Upper lobe of left lung (tissue), 4 donors: ENCODE measurements around the gene SCGB3A2.
"Not testable (repeated sequence)": the region's sequence is repeated elsewhere in the genome, so short reads cannot be mapped to it uniquely, and the experiment has no call there.

Source experiments
- CTCF ChIP-seq, 6 experiments: fragments of 450-650 bp in 4 of 6; fragments of 200-600 bp in 2 of 6; sonication (generic) in 2 of 6; IDR thresholded peaks; one replicate each; pipeline ENCODE4 v1.5.1; 2016 to 2019; ENCODE audit warnings: antibody characterized with exemption in 6 of 6
- POLR2A ChIP-seq, 4 donors: fragments of 450-650 bp; IDR thresholded peaks; one replicate each; pipeline ENCODE4 v1.5.1; 2016 to 2017; ENCODE audit warnings: antibody characterized with exemption in 4 of 4, mild to moderate bottlenecking in 2 of 4
- POLR2AphosphoS5 ChIP-seq, 2 donors: sonication (generic); formaldehyde crosslinking; IDR thresholded peaks; one replicate each; pipeline ENCODE4 v1.5.1; 2017; ENCODE audit warnings: antibody characterized with exemption in 2 of 2

DNA sequence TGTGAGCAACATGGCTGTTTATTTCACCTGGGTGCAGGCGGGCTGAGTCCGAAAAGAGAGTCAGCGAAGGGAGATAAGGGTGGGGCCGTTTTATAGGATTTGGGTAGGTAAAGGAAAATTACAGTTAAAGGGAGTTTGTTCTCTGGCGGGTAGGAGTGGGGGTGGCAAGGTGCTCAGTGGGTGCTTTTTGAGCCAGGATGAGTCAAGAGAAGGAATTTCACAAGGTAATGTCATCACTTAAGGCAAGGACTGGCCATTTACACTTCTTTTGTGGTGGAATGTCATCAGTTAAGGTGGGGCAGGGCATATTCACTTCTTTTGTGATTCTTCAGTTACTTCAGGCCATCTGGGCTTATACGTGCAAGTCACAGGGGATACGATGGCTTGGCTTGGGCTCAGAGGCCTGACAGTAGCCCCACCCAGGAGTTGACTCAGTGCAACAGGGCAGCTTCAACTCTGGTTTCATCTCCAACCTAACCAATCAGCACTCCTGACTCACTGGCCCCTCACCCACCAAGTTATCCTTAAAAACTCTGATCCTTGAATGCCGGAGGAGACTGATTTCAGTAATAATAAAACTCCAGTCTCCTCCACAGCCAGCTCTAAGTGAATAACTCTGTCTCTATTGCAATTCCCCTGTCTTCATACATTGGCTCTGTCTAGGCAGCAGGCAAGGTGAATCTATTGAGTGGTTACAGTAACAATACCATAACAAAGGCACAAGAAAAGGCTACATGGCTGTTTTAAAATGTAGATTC, 4.2 kb upstream of the SCGB3A2 start:
- not testable (repeated sequence) for TF ChIP-seq CTCF, POLR2A, POLR2AphosphoS5 (IDR thresholded peaks at IDR 0.05)
